CD14-positive monocyte (primary cell): ENCODE results near the gene CA14. TPM values are rescaled to one million over a fixed set of nuclear protein-coding genes. Genes with fewer than 3 reads are reported as not detected.

ENCODE experiments used
- DNase-seq, 3 donors: peaks; one replicate each; pipeline ENCODE4 v3.0.0-alpha.2; 2011 to 2022
- H2AFZ ChIP-seq: 2 replicates; pipeline ENCODE4 v1.6.0; 2012; ENCODE audit warnings: mild to moderate bottlenecking, low read depth, low read length, inconsistent platforms; ENCODE audit not compliant: insufficient read depth, poor library complexity, severe bottlenecking
- H3K27ac ChIP-seq, 2 donors: 1 replicate in 1 of 2; 2 replicates in 1 of 2; pipeline ENCODE4 v1.5.1; 2012 to 2013; ENCODE audit warnings: low read length in 2 of 2, control low read depth in 1 of 2, inconsistent platforms in 1 of 2, low read depth in 1 of 2, mild to moderate bottlenecking in 1 of 2
- H3K27me3 ChIP-seq, 2 donors: one replicate each; pipeline versions ENCODE4 v1.6.0 to v1.6.1; 2011 to 2013; ENCODE audit warnings: low read length in 2 of 2; ENCODE audit not compliant: control insufficient read depth in 2 of 2, insufficient read depth in 2 of 2
- H3K36me3 ChIP-seq, 2 donors: replicated peaks in 1 of 2; 1 replicate in 1 of 2; 2 replicates in 1 of 2; pipeline versions ENCODE4 v1.5.1 to v1.6.1; 2012 to 2013; ENCODE audit warnings: low read length in 2 of 2, control low read depth in 1 of 2, inconsistent platforms in 1 of 2, mild to moderate bottlenecking in 1 of 2; ENCODE audit not compliant: insufficient read depth in 2 of 2, control insufficient read depth in 1 of 2
- H3K4me1 ChIP-seq, 2 donors: 1 replicate in 1 of 2; 2 replicates in 1 of 2; pipeline versions ENCODE4 v1.5.1 to v1.6.1; 2012 to 2013; ENCODE audit warnings: low read length in 2 of 2, control low read depth in 1 of 2, inconsistent platforms in 1 of 2, mild to moderate bottlenecking in 1 of 2, moderate library complexity in 1 of 2; ENCODE audit not compliant: insufficient read depth in 2 of 2, control insufficient read depth in 1 of 2
- H3K4me2 ChIP-seq: replicated peaks from 2 replicates; pipeline ENCODE3; 2012; ENCODE audit warnings: low read length, moderate library complexity, mild to moderate bottlenecking; ENCODE audit not compliant: poor library complexity, severe bottlenecking; ENCODE audit errors: extremely low read depth
- H3K4me3 ChIP-seq, 3 experiments: fragments of 200-600 bp in 1 of 3; sonication (generic) in 1 of 3; replicated peaks in 1 of 3; 1 replicate in 2 of 3; 2 replicates in 1 of 3; pipeline ENCODE4 v1.5.1; 2011 to 2013; ENCODE audit warnings: low read length in 3 of 3, mild to moderate bottlenecking in 3 of 3, control low read depth in 2 of 3, low read depth in 2 of 3, inconsistent platforms in 1 of 3, moderate library complexity in 1 of 3
- H3K79me2 ChIP-seq: 2 replicates; pipeline ENCODE4 v1.6.0; 2012; ENCODE audit warnings: mild to moderate bottlenecking, control low read depth, inconsistent platforms, low read length, moderate library complexity; ENCODE audit not compliant: insufficient read depth
- H3K9ac ChIP-seq: 2 replicates; pipeline ENCODE4 v1.6.0; 2017; ENCODE audit warnings: low read length, mild to moderate bottlenecking; ENCODE audit not compliant: insufficient read depth, poor library complexity, severe bottlenecking
- H3K9me3 ChIP-seq, 2 donors: replicated peaks in 1 of 2; 1 replicate in 1 of 2; 2 replicates in 1 of 2; pipeline versions ENCODE4 v1.5.1 to v1.6.1; 2012 to 2013; ENCODE audit warnings: low read length in 2 of 2, control low read depth in 1 of 2; ENCODE audit not compliant: control insufficient read depth in 1 of 2, insufficient read depth in 1 of 2
- H4K20me1 ChIP-seq: 2 replicates; pipeline ENCODE4 v1.6.0; 2012; ENCODE audit warnings: mild to moderate bottlenecking, low read length, control low read depth, moderate library complexity; ENCODE audit not compliant: insufficient read depth
- H3K27ac Mint-ChIP-seq, 7 donors: one replicate each; pipeline ENCODE4 v1.8.0; 2020; ENCODE audit warnings: mild to moderate bottlenecking in 7 of 7, mixed read lengths in 7 of 7, moderate library complexity in 6 of 7, inconsistent platforms in 2 of 7
- H3K27me3 Mint-ChIP-seq, 3 donors: one replicate each; pipeline ENCODE4 v1.8.0; 2021 to 2022; ENCODE audit warnings: low read depth in 3 of 3, mild to moderate bottlenecking in 3 of 3, mixed read lengths in 3 of 3, moderate library complexity in 3 of 3, inconsistent platforms in 1 of 3
- H3K36me3 Mint-ChIP-seq, 2 donors: one replicate each; pipeline ENCODE4 v1.8.0; 2020; ENCODE audit warnings: mixed read lengths in 2 of 2, inconsistent platforms in 1 of 2, mild to moderate bottlenecking in 1 of 2
- H3K4me1 Mint-ChIP-seq: one replicate; pipeline ENCODE4 v1.8.0; 2020; ENCODE audit warnings: mild to moderate bottlenecking, mixed read lengths
- H3K4me3 Mint-ChIP-seq, 2 donors: one replicate each; pipeline ENCODE4 v1.8.0; 2020; ENCODE audit warnings: mild to moderate bottlenecking in 2 of 2, mixed read lengths in 2 of 2, moderate library complexity in 1 of 2
- H3K9me3 Mint-ChIP-seq, 7 donors: one replicate each; pipeline ENCODE4 v1.8.0; 2020 to 2022; ENCODE audit warnings: mixed read lengths in 7 of 7, mild to moderate bottlenecking in 6 of 7, moderate library complexity in 6 of 7, inconsistent platforms in 2 of 7
- WGBS: methylation state at CpG from one replicate; pipeline ENCODE4 v1.1.5; 2013; ENCODE audit warnings: missing lambda C conversion rate; ENCODE audit not compliant: insufficient coverage; 5-methylcytosine and 5-hydroxymethylcytosine counted together
- intact Hi-C, 2 donors: fragments of 100-400 bp; cut with micrococcal nuclease; formaldehyde crosslinking; loops; one replicate each; pipeline versions ENCODE4 v1.15.0 to v1.15.1; 2023
- polyA plus RNA-seq, 3 donors: library from polyadenylated mRNA; depleted of rRNA in 1 of 3; unstranded in 2 of 3; stranded (reverse) in 1 of 3; fragments of 300-500 nt in 2 of 3; fragments of >200 nt in 1 of 3; fragmentation: Illumina TruSeq in 2 of 3; gene quantifications; 1 replicate in 2 of 3; 2 replicates in 1 of 3; pipeline ENCODE4 v1.2.3, GENCODE V29; 2012 to 2021
- TF ChIP-seq, protein P1 (sequence below): fragments of 200-600 bp; IDR thresholded peaks from one replicate; pipeline ENCODE4 v1.8.0; 2022; ENCODE audit warnings: antibody characterized with exemption, mild to moderate bottlenecking

CA14 gene
- polyA plus RNA-seq, 3 donors: not detected

DNA sequence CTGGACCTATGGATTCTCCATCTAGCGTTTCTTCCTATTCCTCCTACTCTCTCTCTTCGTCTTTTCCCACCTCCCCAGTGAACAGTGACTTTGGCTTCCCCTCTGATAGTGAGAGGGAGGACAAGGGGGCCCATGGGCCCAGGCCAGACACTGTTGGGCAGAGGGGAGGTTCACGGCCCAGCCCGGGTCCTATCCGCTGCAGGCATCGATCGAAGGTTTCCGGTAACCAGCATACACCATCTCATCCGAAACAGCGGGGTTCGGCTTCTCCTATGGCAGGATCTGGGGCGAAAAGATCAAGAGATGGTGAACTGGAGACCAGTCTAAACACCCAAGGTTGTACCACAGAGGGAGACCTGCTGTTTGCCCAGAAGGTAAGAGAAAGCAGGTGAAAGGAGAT, 25.7 kb downstream of the CA14 start:
- Histone ChIP-seq H3K4me2 (no peak overlapping the region), H2AFZ (no peak overlapping the region)

DNA sequence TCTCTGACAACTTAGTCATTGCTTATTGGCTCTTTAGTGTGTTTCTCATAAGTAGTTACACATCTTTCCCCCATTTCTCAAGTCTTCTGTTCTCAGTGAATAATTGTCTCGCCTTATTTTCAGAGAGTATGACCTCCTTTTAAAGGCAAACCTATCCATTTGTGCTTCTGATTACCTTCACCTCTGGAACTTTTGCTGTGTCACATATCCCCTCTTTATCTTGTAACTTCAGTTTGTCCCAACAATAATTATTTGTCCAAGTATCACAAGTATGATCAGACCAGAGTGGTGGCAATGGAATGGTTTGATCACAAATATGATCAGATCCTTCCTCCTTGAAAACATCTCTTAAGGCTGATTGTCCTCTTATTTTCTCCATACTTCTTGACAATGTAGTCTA, 30.8 kb downstream of the CA14 start:
- H3K79me2 ChIP-seq: no peaks in the 10 kb centered on the region
- peaks cover 7% of the 10 kb centered on the region in 2 donors for H3K4me1 ChIP-seq
- H3K36me3 ChIP-seq: no peaks in the 10 kb centered on the region
- TF ChIP-seq, protein P1, sequence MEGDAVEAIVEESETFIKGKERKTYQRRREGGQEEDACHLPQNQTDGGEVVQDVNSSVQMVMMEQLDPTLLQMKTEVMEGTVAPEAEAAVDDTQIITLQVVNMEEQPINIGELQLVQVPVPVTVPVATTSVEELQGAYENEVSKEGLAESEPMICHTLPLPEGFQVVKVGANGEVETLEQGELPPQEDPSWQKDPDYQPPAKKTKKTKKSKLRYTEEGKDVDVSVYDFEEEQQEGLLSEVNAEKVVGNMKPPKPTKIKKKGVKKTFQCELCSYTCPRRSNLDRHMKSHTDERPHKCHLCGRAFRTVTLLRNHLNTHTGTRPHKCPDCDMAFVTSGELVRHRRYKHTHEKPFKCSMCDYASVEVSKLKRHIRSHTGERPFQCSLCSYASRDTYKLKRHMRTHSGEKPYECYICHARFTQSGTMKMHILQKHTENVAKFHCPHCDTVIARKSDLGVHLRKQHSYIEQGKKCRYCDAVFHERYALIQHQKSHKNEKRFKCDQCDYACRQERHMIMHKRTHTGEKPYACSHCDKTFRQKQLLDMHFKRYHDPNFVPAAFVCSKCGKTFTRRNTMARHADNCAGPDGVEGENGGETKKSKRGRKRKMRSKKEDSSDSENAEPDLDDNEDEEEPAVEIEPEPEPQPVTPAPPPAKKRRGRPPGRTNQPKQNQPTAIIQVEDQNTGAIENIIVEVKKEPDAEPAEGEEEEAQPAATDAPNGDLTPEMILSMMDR: no peak
- no peaks in the 10 kb centered on the region for H4K20me1 ChIP-seq
- no peak overlapping the region for H2AFZ ChIP-seq
- peaks cover 23 to 28% (median 26%) of the 10 kb centered on the region in 3 donors for H3K27me3 Mint-ChIP-seq
- no peak overlapping the region for H3K9ac ChIP-seq
- H3K9me3 ChIP-seq: no peaks in the 10 kb centered on the region
- peaks cover 3 to 20% of the 10 kb centered on the region in 2 donors for H3K27me3 ChIP-seq
- intact Hi-C loops: no loop called here
- peaks cover 6% of the 10 kb centered on the region for H3K4me1 Mint-ChIP-seq
- H3K27ac ChIP-seq: no peak overlapping the region
- no peak overlapping the region for H3K4me3 ChIP-seq
- no peak overlapping the region for H3K4me2 ChIP-seq
- H3K9me3 Mint-ChIP-seq: peaks cover 0 to 3% (median 0%) of the 10 kb centered on the region in 7 donors
- no peak overlapping the region for H3K27ac Mint-ChIP-seq
- DNase-seq: no peak
- H3K4me3 Mint-ChIP-seq: no peak overlapping the region
- 86% methylated on average over 1 of the region's 1 CpG for WGBS
- no peaks in the 10 kb centered on the region for H3K36me3 Mint-ChIP-seq

More for the DNA sequence above, 25.7 kb downstream of the CA14 start:
- TF ChIP-seq, protein P1: no peak
- peaks cover 17% of the 10 kb centered on the region for H3K4me1 Mint-ChIP-seq
- Histone ChIP-seq H3K4me3 (no peak overlapping the region), H3K9me3 (peaks cover 8 to 9% of the 10 kb centered on the region in 2 donors), H3K4me1 (peaks cover 19% of the 10 kb centered on the region in 2 donors), H4K20me1 (no peaks in the 10 kb centered on the region), H3K79me2 (no peaks in the 10 kb centered on the region), H3K27me3 (peaks cover 18 to 42% of the 10 kb centered on the region in 2 donors), H3K27ac (no peak overlapping the region), H3K9ac (no peak overlapping the region), H3K36me3 (no peaks in the 10 kb centered on the region)
- DNase-seq: no peak
- peaks cover 8 to 14% of the 10 kb centered on the region in 2 donors for H3K36me3 Mint-ChIP-seq
- H3K27me3 Mint-ChIP-seq: peaks cover 46 to 50% (median 47%) of the 10 kb centered on the region in 3 donors
- no peak overlapping the region for H3K27ac Mint-ChIP-seq
- H3K4me3 Mint-ChIP-seq: peak overlapping the region in 1 of 2 donors; percentile 97
- 96% methylated on average over 9 of the region's 12 CpGs for WGBS
- intact Hi-C loops: no loop called here
- H3K9me3 Mint-ChIP-seq: peaks cover 5 to 13% (median 11%) of the 10 kb centered on the region in 7 donors
